T-cell (primary cell): Measurements from ENCODE around the gene GALK2. TPM values are rescaled to one million over a fixed set of nuclear protein-coding genes. Genes with fewer than 3 reads are reported as not detected.
"Not testable (repeated sequence)": the region's sequence is repeated elsewhere in the genome, so short reads cannot be mapped to it uniquely, and the experiment has no call there.

ENCODE experiments used
- ATAC-seq, 4 experiments: fragments of 200-7000 bp in 3 of 4; fragments of 150-1000 bp in 1 of 4; cut with Tn5 transposase; replicated peaks in 1 of 4; 1 replicate in 3 of 4; 2 replicates in 1 of 4; pipeline ENCODE4 v1.10.0; 2021; ENCODE audit warnings: moderate library complexity in 3 of 4, mild to moderate bottlenecking in 2 of 4, moderate number of reproducible peaks in 1 of 4
- CTCF ChIA-PET, 2 donors: fragments of 300-600 bp; sonication (Branson Sonifier 250); formaldehyde crosslinking; loops; one replicate each; lab custom pipeline; 2022; ENCODE audit warnings: antibody characterized with exemption in 2 of 2; lab: Charles Lee
- POLR2A ChIA-PET, 2 donors: fragments of 300-600 bp; sonication (Branson Sonifier 250); formaldehyde crosslinking; loops; one replicate each; lab custom pipeline; 2022; ENCODE audit warnings: antibody characterized with exemption in 2 of 2; lab: Charles Lee
- DNase-seq, 35 experiments: peaks; one replicate each; pipeline versions ENCODE4 v3.0.0 to v3.0.0-alpha.2; 2013 to 2023
- H3K27ac ChIP-seq: one replicate; pipeline ENCODE4 v1.5.1; 2013; ENCODE audit warnings: low read length
- H3K27me3 ChIP-seq, 2 experiments: replicated peaks in 1 of 2; 1 replicate in 1 of 2; 2 replicates in 1 of 2; pipeline versions ENCODE4 v1.6.1 to v1.7.0; 2013; ENCODE audit warnings: low read length in 1 of 2, mixed read lengths in 1 of 2; ENCODE audit not compliant: control insufficient read depth in 2 of 2, insufficient read depth in 2 of 2; ENCODE audit errors: extremely low read depth in 1 of 2
- H3K36me3 ChIP-seq, 2 donors: 1 replicate in 1 of 2; 2 replicates in 1 of 2; pipeline versions ENCODE4 v1.6.1 to v1.7.0; 2013; ENCODE audit warnings: low read length in 1 of 2; ENCODE audit not compliant: control insufficient read depth in 2 of 2, insufficient read depth in 1 of 2; ENCODE audit errors: extremely low read depth in 1 of 2
- H3K4me1 ChIP-seq, 2 experiments: 1 replicate in 1 of 2; 2 replicates in 1 of 2; pipeline versions ENCODE4 v1.6.1 to v1.7.0; 2013; ENCODE audit warnings: low read length in 2 of 2, mixed read lengths in 1 of 2; ENCODE audit not compliant: insufficient read depth in 2 of 2, control insufficient read depth in 1 of 2; ENCODE audit errors: extremely low read depth in 1 of 2
- H3K4me3 ChIP-seq, 2 donors: 1 replicate in 1 of 2; 2 replicates in 1 of 2; pipeline versions ENCODE4 v1.5.1 to v1.7.0; 2013; ENCODE audit warnings: mild to moderate bottlenecking in 2 of 2, low read length in 1 of 2, moderate library complexity in 1 of 2; ENCODE audit not compliant: control insufficient read depth in 1 of 2; ENCODE audit errors: extremely low read depth in 1 of 2
- H3K9me3 ChIP-seq: 2 replicates; pipeline ENCODE4 v1.7.0; 2013
- H3K27ac Mint-ChIP-seq, 2 donors: one replicate each; pipeline ENCODE4 v1.8.0; 2020 to 2021; ENCODE audit warnings: mild to moderate bottlenecking in 2 of 2, mixed read lengths in 2 of 2
- H3K27me3 Mint-ChIP-seq, 2 donors: one replicate each; pipeline ENCODE4 v1.8.0; 2021 to 2022; ENCODE audit warnings: mixed read lengths in 2 of 2
- H3K36me3 Mint-ChIP-seq: one replicate; pipeline ENCODE4 v1.8.0; 2021; ENCODE audit warnings: mixed read lengths
- H3K4me1 Mint-ChIP-seq, 3 donors: one replicate each; pipeline ENCODE4 v1.8.0; 2020 to 2022; ENCODE audit warnings: mixed read lengths in 3 of 3, mild to moderate bottlenecking in 1 of 3
- H3K4me3 Mint-ChIP-seq, 3 donors: one replicate each; pipeline ENCODE4 v1.8.0; 2020 to 2022; ENCODE audit warnings: mild to moderate bottlenecking in 3 of 3, mixed read lengths in 3 of 3, moderate library complexity in 3 of 3
- H3K9me3 Mint-ChIP-seq, 3 donors: one replicate each; pipeline ENCODE4 v1.8.0; 2020 to 2022; ENCODE audit warnings: mixed read lengths in 3 of 3
- WGBS: methylation state at CpG from one replicate; pipeline ENCODE4 v1.1.5; 2013; ENCODE audit warnings: missing lambda C conversion rate; ENCODE audit not compliant: insufficient coverage; 5-methylcytosine and 5-hydroxymethylcytosine counted together
- total RNA-seq, 35 experiments: library from RNA in 6 of 35; stranded (reverse) in 6 of 35; fragments of 120-200 nt in 1 of 35; gene quantifications; one replicate each; pipeline versions ENCODE4 v1.2.1 to v1.2.4 and lab custom pipeline; 2013 to 2026

The GALK2 gene
- total RNA-seq, 5 donors from 2014 or later (not counting 1 experiment from before 2014, with no cell fraction given), result 18.5 to 26.3 (median 25.7) TPM

DNA sequence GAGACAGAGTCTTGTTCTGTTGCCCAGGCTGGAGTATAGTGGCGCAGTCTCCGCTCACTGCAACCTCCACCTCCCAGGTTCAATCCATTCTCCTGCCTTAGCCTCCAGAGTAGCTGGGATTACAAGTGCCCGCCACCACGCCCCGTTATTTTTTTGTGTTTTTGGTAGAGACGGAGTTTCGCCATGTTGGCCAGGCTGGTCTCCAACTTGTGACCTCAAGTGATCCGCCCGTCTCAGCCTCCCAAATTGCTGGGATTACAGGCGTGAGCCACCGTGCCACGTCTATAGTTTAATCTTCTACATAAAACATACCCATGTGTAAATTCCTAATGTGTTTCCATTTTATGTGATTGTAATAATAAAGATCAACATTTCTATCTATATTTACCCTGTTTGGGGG is 1.7 kb downstream of the GALK2 start:
- H3K27me3 ChIP-seq, result no peaks in the 10 kb centered on the region
- peak overlapping the region; percentile 41 to 98 (median 91) for H3K4me3 Mint-ChIP-seq
- H3K4me1 Mint-ChIP-seq, result peaks cover 31 to 56% (median 55%) of the 10 kb centered on the region in 3 donors
- H3K9me3 ChIP-seq, result no peaks in the 10 kb centered on the region
- peaks cover 12 to 14% of the 10 kb centered on the region in 2 experiments for H3K4me1 ChIP-seq
- no peak overlapping the region for H3K4me3 ChIP-seq
- WGBS, result no CpG with 5 or more reads among the region's 12 CpGs
- H3K9me3 Mint-ChIP-seq, result no peaks in the 10 kb centered on the region
- no peak for DNase-seq
- H3K36me3 Mint-ChIP-seq, result peaks cover 4% of the 10 kb centered on the region
- no peak for ATAC-seq
- CTCF ChIA-PET, result interaction anchor here (0.6 to 1.3 kb wide), 3 partner anchors 449 to 840 kb away, joined by 3 read pairs; partner anchors contain the start of genes DTWD1 (in 1 of the 2), DUT (in 1 of the 2) and FAM227B (in 1 of the 2)
- POLR2A ChIA-PET, result no interaction called here
- no peak overlapping the region for H3K27ac ChIP-seq
- H3K27ac Mint-ChIP-seq, result no peak overlapping the region
- no peaks in the 10 kb centered on the region for H3K27me3 Mint-ChIP-seq
- no peaks in the 10 kb centered on the region for H3K36me3 ChIP-seq

DNA sequence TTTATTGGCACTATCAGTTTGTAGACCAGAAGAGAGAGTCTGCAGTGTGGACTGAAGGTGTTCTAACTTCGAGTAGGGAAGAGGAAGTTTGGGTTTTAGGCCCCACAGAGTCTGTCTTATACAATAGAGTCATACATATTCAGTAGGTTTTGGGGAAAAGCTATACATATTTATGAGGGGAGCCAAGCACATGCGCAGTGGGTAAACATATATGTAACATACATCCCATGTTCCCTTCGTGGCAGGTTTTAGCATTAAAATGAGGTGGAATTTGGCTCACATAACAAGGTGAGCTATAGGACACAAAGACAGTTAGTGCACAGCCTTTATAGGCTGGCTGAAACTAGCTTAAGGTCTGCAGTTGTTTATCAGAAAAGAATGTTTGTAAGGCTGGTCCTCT is 4.9 kb downstream of the GALK2 start:
- CTCF ChIA-PET, result interaction anchor here in 1 of 2 donors (0.6 kb wide), 1 partner anchor 296 kb away, joined by 3 read pairs; no protein-coding TSS in a partner anchor
- H3K4me3 Mint-ChIP-seq, result no peak overlapping the region
- DNase-seq (no peak), ATAC-seq (no peak)
- H3K4me1 Mint-ChIP-seq, result peaks cover 29 to 47% (median 46%) of the 10 kb centered on the region in 3 donors
- no peak overlapping the region for H3K27ac ChIP-seq
- H3K9me3 ChIP-seq, result no peaks in the 10 kb centered on the region
- H3K4me1 ChIP-seq, result peaks cover 11 to 12% of the 10 kb centered on the region in 2 experiments
- no peaks in the 10 kb centered on the region for H3K27me3 ChIP-seq
- no peak overlapping the region for H3K27ac Mint-ChIP-seq
- H3K36me3 ChIP-seq, result no peaks in the 10 kb centered on the region
- no peaks in the 10 kb centered on the region for H3K9me3 Mint-ChIP-seq
- H3K27me3 Mint-ChIP-seq, result no peaks in the 10 kb centered on the region
- peaks cover 4% of the 10 kb centered on the region for H3K36me3 Mint-ChIP-seq
- POLR2A ChIA-PET, result interaction anchor here in 1 of 2 donors (0.5 kb wide), 1 partner anchor 114 kb away, joined by 4 read pairs; no protein-coding TSS in a partner anchor
- H3K4me3 ChIP-seq, result no peak overlapping the region
- no CpG with 5 or more reads among the region's 3 CpGs for WGBS

DNA sequence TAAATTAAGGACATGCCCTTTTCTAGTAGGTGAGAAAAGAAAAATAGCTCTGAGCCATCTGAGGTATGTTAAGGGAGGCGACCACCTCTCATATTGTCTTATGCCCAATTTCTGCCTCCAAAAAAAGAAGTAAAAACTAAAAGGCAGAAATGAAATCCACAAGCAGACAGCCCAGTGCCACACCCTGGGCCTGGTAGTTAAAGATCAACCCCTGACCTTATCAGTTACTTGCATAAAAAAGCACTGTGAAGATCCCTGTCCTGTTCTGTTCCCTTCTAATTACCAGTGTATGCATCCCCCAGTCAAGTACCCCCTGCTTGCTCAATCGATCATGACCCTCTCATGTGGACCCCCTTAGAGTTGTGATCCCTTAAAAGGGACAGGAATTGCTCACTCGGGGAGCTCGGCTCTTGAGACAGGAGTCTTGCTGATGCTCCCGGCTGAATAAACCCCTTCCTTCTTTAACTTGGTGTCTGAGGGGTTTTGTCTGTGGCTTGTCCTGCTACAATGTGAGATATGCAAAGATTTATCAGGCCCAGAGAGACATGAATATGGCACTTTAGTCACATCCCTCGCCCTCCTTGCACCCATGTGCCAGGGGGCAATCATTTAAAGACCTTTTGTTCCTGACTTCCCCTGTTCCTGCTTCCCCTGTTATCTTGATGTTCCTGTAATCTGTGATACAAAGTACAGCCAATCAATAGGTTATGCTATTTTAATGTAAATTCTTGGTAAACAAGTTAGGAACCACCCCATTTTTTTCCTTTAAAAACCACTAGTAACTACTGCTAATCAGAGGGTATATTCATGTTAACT is 5.7 kb downstream of the GALK2 start:
- H3K9me3 Mint-ChIP-seq, DNase-seq, H3K27ac Mint-ChIP-seq, H3K4me3 ChIP-seq, H3K36me3 Mint-ChIP-seq, ATAC-seq, H3K9me3 ChIP-seq, H3K4me3 Mint-ChIP-seq, H3K27me3 ChIP-seq, H3K27ac ChIP-seq, H3K36me3 ChIP-seq, POLR2A ChIA-PET, H3K27me3 Mint-ChIP-seq, CTCF ChIA-PET: not testable (repeated sequence)
- peaks cover 9 to 10% of the 10 kb centered on the region in 2 experiments for H3K4me1 ChIP-seq
- no CpG with 5 or more reads among the region's 6 CpGs for WGBS
- peaks cover 29 to 41% (median 37%) of the 10 kb centered on the region in 3 donors for H3K4me1 Mint-ChIP-seq

DNA sequence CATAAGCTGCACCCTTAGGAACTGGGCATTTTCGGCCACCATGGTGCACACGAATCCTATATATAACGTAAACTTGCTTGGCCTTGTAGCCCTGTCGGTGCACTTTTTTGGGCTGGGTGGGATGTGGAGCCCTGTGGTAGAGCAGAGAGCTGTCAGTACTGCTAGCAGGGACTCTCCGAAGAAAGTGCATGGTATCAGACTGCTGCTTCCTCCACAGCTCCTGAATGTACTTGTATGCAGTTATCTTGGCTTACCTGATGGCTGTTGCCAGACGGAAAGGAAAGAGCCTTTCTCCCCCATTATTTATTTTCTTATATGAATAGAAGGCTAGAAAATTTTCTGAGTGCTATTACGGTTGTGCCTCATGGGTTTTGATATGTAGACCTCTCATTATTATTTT is 8.4 kb downstream of the GALK2 start:
- no peak for DNase-seq
- Mint-ChIP-seq H3K4me1 (peaks cover 22 to 25% (median 23%) of the 10 kb centered on the region in 3 donors), H3K27me3 (no peaks in the 10 kb centered on the region), H3K36me3 (peaks cover 8% of the 10 kb centered on the region), H3K27ac (no peak overlapping the region), H3K4me3 (no peak overlapping the region), H3K9me3 (peaks cover 0 to 4% (median 0%) of the 10 kb centered on the region in 3 donors)
- ChIA-PET POLR2A (no interaction called here), CTCF (interaction anchor here (0.6 to 0.8 kb wide), 2 partner anchors 33 to 56 kb away, joined by 3 read pairs; no protein-coding TSS in a partner anchor)
- no peak for ATAC-seq
- Histone ChIP-seq H3K9me3 (no peaks in the 10 kb centered on the region), H3K36me3 (no peaks in the 10 kb centered on the region), H3K4me3 (no peak overlapping the region), H3K27ac (no peak overlapping the region), H3K27me3 (no peaks in the 10 kb centered on the region), H3K4me1 (no peaks in the 10 kb centered on the region)
- 100% methylated on average over 2 of the region's 7 CpGs for WGBS

DNA sequence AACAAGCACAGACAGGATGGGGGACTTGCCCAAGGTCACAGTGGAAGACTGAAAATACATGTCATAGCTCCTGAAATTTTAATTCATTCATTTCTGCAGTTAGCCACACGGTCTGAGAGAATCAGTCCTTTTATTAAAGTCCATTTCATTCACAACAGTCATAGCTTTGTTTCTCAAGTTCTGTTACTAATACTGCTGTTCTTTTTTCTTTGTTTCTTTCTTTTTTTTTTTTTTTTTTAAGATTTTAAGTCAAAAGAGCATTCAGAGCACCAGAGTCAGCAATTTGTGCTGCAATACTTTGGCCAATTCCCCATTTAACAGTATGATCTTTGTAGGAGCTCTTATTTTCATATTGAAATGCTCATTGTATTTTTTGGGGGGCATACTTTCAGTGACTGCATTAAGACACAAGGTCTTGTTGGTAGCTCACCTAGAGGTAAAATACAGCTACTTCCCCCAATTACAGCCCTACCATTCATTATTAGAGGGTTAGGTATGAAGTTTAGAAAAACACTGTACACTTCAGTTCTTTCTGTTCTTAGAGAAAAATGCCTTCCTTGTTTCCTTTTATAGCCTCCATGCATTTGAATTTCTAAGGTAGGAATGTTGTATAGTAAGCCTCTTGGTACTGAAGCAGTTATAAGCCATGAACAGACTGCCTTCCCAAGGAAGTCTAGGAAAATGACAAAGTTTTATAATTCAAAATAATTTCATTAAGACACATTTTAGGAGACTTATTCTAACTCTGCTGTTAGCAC is 9.6 kb downstream of the GALK2 start:
- ChIA-PET CTCF (interaction anchor here in 1 of 2 donors (0.8 kb wide), 1 partner anchor 55 kb away, joined by 3 read pairs; no protein-coding TSS in a partner anchor), POLR2A (interaction anchor here in 1 of 2 donors (0.6 kb wide), 1 partner anchor 1481 kb away, joined by 4 read pairs; no protein-coding TSS in a partner anchor)
- Mint-ChIP-seq H3K9me3 (peaks cover 0 to 4% (median 3%) of the 10 kb centered on the region in 3 donors), H3K4me1 (peaks cover 26 to 33% (median 29%) of the 10 kb centered on the region in 3 donors), H3K36me3 (peaks cover 16% of the 10 kb centered on the region), H3K4me3 (no peak overlapping the region), H3K27me3 (no peaks in the 10 kb centered on the region), H3K27ac (no peak overlapping the region)
- Histone ChIP-seq H3K27ac (no peak overlapping the region), H3K4me3 (no peak overlapping the region), H3K4me1 (no peaks in the 10 kb centered on the region), H3K36me3 (no peaks in the 10 kb centered on the region), H3K9me3 (no peaks in the 10 kb centered on the region), H3K27me3 (no peaks in the 10 kb centered on the region)
- ATAC-seq (no peak), DNase-seq (no peak)
- no CpG with 5 or more reads among the region's 1 CpG for WGBS

DNA sequence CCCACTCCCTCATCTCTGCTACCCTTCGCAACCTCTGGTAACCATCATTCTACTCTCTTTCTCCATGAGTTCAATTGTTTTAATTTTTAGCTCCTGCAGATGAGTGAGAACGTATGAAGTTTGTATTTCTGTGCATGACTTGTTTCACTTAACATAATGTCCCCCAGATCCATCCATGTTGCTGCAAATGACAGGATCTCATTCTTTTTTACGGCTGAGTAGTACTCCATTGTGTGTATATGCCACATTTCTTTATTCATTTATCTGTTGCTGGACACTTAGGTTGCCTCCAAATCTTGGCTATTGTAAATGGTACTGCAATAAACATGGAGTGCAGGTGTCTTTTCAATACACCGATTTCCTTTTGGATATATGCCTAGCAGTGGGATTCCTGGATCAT is 12.1 kb downstream of the GALK2 start:
- H3K36me3 ChIP-seq, result no peaks in the 10 kb centered on the region
- 100% methylated on average over 1 of the region's 4 CpGs for whole genome bisulfite sequencing
- Mint-ChIP-seq H3K27me3 (no peaks in the 10 kb centered on the region), H3K4me3 (no peak overlapping the region), H3K9me3 (peaks cover 0 to 13% (median 3%) of the 10 kb centered on the region in 3 donors), H3K4me1 (peaks cover 29 to 53% (median 32%) of the 10 kb centered on the region in 3 donors), H3K27ac (no peak overlapping the region), H3K36me3 (peaks cover 34% of the 10 kb centered on the region)
- no peaks in the 10 kb centered on the region for H3K4me1 ChIP-seq
- DNase-seq (no peak), ATAC-seq (no peak)
- POLR2A ChIA-PET, result no interaction called here
- no peaks in the 10 kb centered on the region for H3K27me3 ChIP-seq
- CTCF ChIA-PET, result no interaction called here
- no peaks in the 10 kb centered on the region for H3K9me3 ChIP-seq
- no peak overlapping the region for H3K27ac ChIP-seq
- H3K4me3 ChIP-seq, result no peak overlapping the region
